B cell (primary cell): Measurements from ENCODE around the gene UTS2B.

Experiments used
- CTCF ChIP-seq: fragments of 200-600 bp; IDR thresholded peaks from one replicate; pipeline ENCODE4 v1.8.0; 2022; ENCODE audit warnings: antibody characterized with exemption, mild to moderate bottlenecking
- EZH2 ChIP-seq: IDR thresholded peaks from 2 replicates; pipeline ENCODE4 v1.6.1; 2012; ENCODE audit warnings: borderline replicate concordance, low read depth, mild to moderate bottlenecking, moderate library complexity, low read length; ENCODE audit not compliant: insufficient read depth, poor library complexity, severe bottlenecking

- TF ChIP-seq CTCF (no peak), EZH2 (no peak)
Observed at GRCh38 chr3:191239407-191240031, 90.8 kb downstream of the UTS2B start.
